KMS-11 (cell line): ENCODE data around the gene ANAPC7.

Experiments
- H2AFZ ChIP-seq: fragments of 200-600 bp; sonication (generic); 2 replicates; pipeline ENCODE4 v1.6.1; 2016; ENCODE audit warnings: antibody characterized with exemption, mixed run types, low read depth
- H3K27ac ChIP-seq: fragments of 200-600 bp; sonication (generic); 2 replicates; pipeline ENCODE4 v1.6.1; 2016; ENCODE audit warnings: mild to moderate bottlenecking, mixed run types
- H3K27me3 ChIP-seq: fragments of 200-600 bp; sonication (generic); 2 replicates; pipeline ENCODE4 v1.6.1; 2017; ENCODE audit warnings: mild to moderate bottlenecking, low read depth, mixed run types, moderate library complexity; ENCODE audit not compliant: insufficient read depth
- H3K36me3 ChIP-seq: fragments of 200-600 bp; sonication (generic); 2 replicates; pipeline ENCODE4 v1.6.1; 2017; ENCODE audit warnings: mild to moderate bottlenecking, mixed run types; ENCODE audit not compliant: insufficient read depth
- H3K4me1 ChIP-seq: fragments of 200-600 bp; sonication (generic); 2 replicates; pipeline ENCODE4 v1.6.1; 2016; ENCODE audit warnings: mild to moderate bottlenecking, low read depth, mixed run types; ENCODE audit not compliant: poor library complexity, severe bottlenecking
- H3K4me2 ChIP-seq: fragments of 200-600 bp; sonication (generic); 2 replicates; pipeline ENCODE4 v1.7.0; 2016; ENCODE audit warnings: mild to moderate bottlenecking, mixed run types
- H3K4me3 ChIP-seq: fragments of 200-600 bp; sonication (generic); IDR thresholded peaks from 2 replicates; pipeline ENCODE4 v1.6.1; 2017; ENCODE audit warnings: low read depth, low read length, mixed read lengths; ENCODE audit not compliant: insufficient read depth
- H3K79me2 ChIP-seq: fragments of 200-600 bp; sonication (generic); 2 replicates; pipeline ENCODE4 v1.6.1; 2016; ENCODE audit warnings: low read depth, mixed run types; ENCODE audit not compliant: insufficient read depth
- H3K9ac ChIP-seq: fragments of 200-600 bp; sonication (generic); 2 replicates; pipeline ENCODE4 v1.6.1; 2016; ENCODE audit warnings: mild to moderate bottlenecking, mixed run types
- H4K20me1 ChIP-seq: fragments of 200-600 bp; sonication (generic); 2 replicates; pipeline ENCODE4 v1.6.1; 2016; ENCODE audit warnings: mild to moderate bottlenecking, mixed run types; ENCODE audit not compliant: insufficient read depth
- CTCF ChIP-seq: fragments of 200-600 bp; sonication (generic); conservative IDR thresholded peaks from 2 replicates; pipeline ENCODE4 v1.6.1; 2017; ENCODE audit warnings: low read depth, mild to moderate bottlenecking, antibody characterized with exemption, low read length, moderate library complexity, mixed read lengths

ANAPC7 gene

GRCh38 chr12:110333201-110333600, 70.3 kb downstream of the ANAPC7 start:
- Histone ChIP-seq H3K79me2 (peaks cover 43% of the 10 kb centered on the region), H4K20me1 (no peaks in the 10 kb centered on the region; the same call in none of the 2 replicates), H3K27me3 (no peaks in the 10 kb centered on the region), H3K27ac (no peak overlapping the region), H3K4me2 (no peak overlapping the region), H3K4me1 (no peaks in the 10 kb centered on the region), H3K9ac (no peak overlapping the region), H3K36me3 (peaks cover 8% of the 10 kb centered on the region; the same call in 1 of the 2 replicates), H3K4me3 (no peak overlapping the region), H2AFZ (no peak overlapping the region)
- no peak for TF ChIP-seq CTCF

- no peaks in the 10 kb centered on the region for H3K27me3 ChIP-seq
- H3K36me3 ChIP-seq, result peaks cover 12% of the 10 kb centered on the region; the same call in 1 of the 2 replicates
- H3K4me2 ChIP-seq, result no peak overlapping the region
- peaks cover 56% of the 10 kb centered on the region for H3K79me2 ChIP-seq
- no peak overlapping the region for H3K27ac ChIP-seq
- no peak overlapping the region for H3K9ac ChIP-seq
- no peak overlapping the region for H2AFZ ChIP-seq
- H3K4me3 ChIP-seq, result no peak overlapping the region
- H3K4me1 ChIP-seq, result no peaks in the 10 kb centered on the region
- no peak for TF ChIP-seq CTCF
- H4K20me1 ChIP-seq, result no peaks in the 10 kb centered on the region; the same call in none of the 2 replicates
These were observed 73.0 kb downstream of the ANAPC7 start for GRCh38 chr12:110330544-110330943.

- Histone ChIP-seq H3K9ac (no peak overlapping the region), H3K4me1 (no peaks in the 10 kb centered on the region), H3K27me3 (no peaks in the 10 kb centered on the region), H3K79me2 (peaks cover 56% of the 10 kb centered on the region), H3K4me3 (no peak overlapping the region), H3K36me3 (peaks cover 12% of the 10 kb centered on the region; the same call in 1 of the 2 replicates), H3K27ac (no peak overlapping the region), H3K4me2 (no peak overlapping the region), H2AFZ (no peak overlapping the region), H4K20me1 (no peaks in the 10 kb centered on the region; the same call in none of the 2 replicates)
- TF ChIP-seq CTCF, result no peak
These were observed 73.4 kb downstream of the ANAPC7 start for GRCh38 chr12:110330124-110330523.

GRCh38 chr12:110329710-110330109, 73.8 kb downstream of the ANAPC7 start:
- Histone ChIP-seq H4K20me1 (no peaks in the 10 kb centered on the region; the same call in none of the 2 replicates), H3K79me2 (peaks cover 56% of the 10 kb centered on the region), H3K36me3 (peaks cover 11% of the 10 kb centered on the region; the same call in 1 of the 2 replicates), H3K4me2 (no peak overlapping the region), H3K9ac (no peak overlapping the region), H3K4me1 (no peaks in the 10 kb centered on the region), H3K4me3 (no peak overlapping the region), H3K27ac (no peak overlapping the region), H3K27me3 (no peaks in the 10 kb centered on the region), H2AFZ (no peak overlapping the region)
- TF ChIP-seq CTCF, result no peak
